Measurements from ENCODE around the gene CD300A.

DNA sequence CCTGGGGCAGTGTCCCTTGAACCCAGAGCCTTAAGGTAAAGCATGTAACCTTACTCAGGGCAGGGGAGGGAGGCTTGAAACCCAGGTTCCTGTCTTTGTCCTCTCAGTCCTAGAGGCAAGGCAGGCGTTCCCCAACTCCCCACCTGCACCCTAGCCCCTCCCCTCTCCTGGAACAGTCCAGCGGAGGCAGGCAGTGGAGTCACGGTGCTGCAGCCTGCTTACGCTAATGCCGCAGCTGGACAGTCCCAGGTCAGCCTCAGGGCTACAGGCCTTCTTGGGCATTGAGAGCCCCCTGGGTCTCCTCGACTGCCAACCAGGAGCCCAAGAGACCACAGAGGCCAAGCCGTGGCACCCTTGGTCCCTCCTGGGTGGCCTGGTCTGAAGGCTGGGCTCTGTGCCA, 6.8 kb upstream of the CD300A start:
- TF ChIP-seq GATA2 (IDR thresholded peaks at IDR 0.05; ENCODE audit: low read depth, low read length) (no peak), GATA3 (IDR thresholded peaks at IDR 0.05; ENCODE audit: low read depth, low read length) (no peak)
